Activated CD8-positive, alpha-beta T cell treated with anti-CD3 and anti-CD28 coated beads for 36 hours (primary cell): Measurements from ENCODE around the gene KDM5B. TPM values are rescaled to one million over a fixed set of nuclear protein-coding genes. Genes with fewer than 3 reads are reported as not detected.
A peak's percentile ranks its signal among the peaks of the same experiment; 100 is the strongest.

Experiments
- ATAC-seq: fragments of 200-7000 bp; cut with Tn5 transposase; one replicate; pipeline ENCODE4 v1.10.0; 2021; ENCODE audit warnings: mild to moderate bottlenecking, moderate library complexity
- CTCF ChIA-PET: fragments of 350-600 bp; sonication (Branson Sonifier 250); formaldehyde crosslinking; loops from one replicate; lab custom pipeline; 2021; ENCODE audit warnings: antibody characterized with exemption; lab: Charles Lee
- POLR2A ChIA-PET: fragments of 350-600 bp; sonication (Branson Sonifier 250); formaldehyde crosslinking; loops from one replicate; lab custom pipeline; 2021; ENCODE audit warnings: antibody characterized with exemption; lab: Charles Lee
- DNase-seq: peaks from one replicate; pipeline ENCODE4 v3.0.0-alpha.2; 2020
- H3K27ac Mint-ChIP-seq: one replicate; pipeline ENCODE4 v1.8.0; 2021; ENCODE audit warnings: mild to moderate bottlenecking, mixed read lengths
- H3K27me3 Mint-ChIP-seq: one replicate; pipeline ENCODE4 v1.8.0; 2021; ENCODE audit warnings: mixed read lengths
- H3K36me3 Mint-ChIP-seq: one replicate; pipeline ENCODE4 v1.8.0; 2021; ENCODE audit warnings: low read depth, mixed read lengths
- H3K4me1 Mint-ChIP-seq: one replicate; pipeline ENCODE4 v1.8.0; 2021; ENCODE audit warnings: low read depth, mixed read lengths
- H3K4me3 Mint-ChIP-seq: one replicate; pipeline ENCODE4 v1.8.0; 2021; ENCODE audit warnings: mild to moderate bottlenecking, moderate library complexity, mixed read lengths
- H3K9me3 Mint-ChIP-seq: one replicate; pipeline ENCODE4 v1.8.0; 2021; ENCODE audit warnings: mixed read lengths
- intact Hi-C: fragments of 100-400 bp; cut with micrococcal nuclease; formaldehyde crosslinking; loops from one replicate; pipeline ENCODE4 v1.10.0; 2022
- total RNA-seq, 2 experiments: library from RNA; stranded (reverse); gene quantifications; one replicate each; pipeline ENCODE4 v1.2.3, GENCODE V29; 2021
- TF ChIP-seq, protein P1 (sequence below): fragments of 200-600 bp; IDR thresholded peaks from one replicate; pipeline ENCODE4 v1.8.0; 2022; ENCODE audit warnings: antibody characterized with exemption, mild to moderate bottlenecking

KDM5B gene
- 10 to 100 TPM; 54.8 to 60.3 TPM for total RNA-seq

- H3K36me3 Mint-ChIP-seq, result peaks cover 5% of the 10 kb centered on the region
- no peaks in the 10 kb centered on the region for H3K9me3 Mint-ChIP-seq
- TF ChIP-seq, protein P1, sequence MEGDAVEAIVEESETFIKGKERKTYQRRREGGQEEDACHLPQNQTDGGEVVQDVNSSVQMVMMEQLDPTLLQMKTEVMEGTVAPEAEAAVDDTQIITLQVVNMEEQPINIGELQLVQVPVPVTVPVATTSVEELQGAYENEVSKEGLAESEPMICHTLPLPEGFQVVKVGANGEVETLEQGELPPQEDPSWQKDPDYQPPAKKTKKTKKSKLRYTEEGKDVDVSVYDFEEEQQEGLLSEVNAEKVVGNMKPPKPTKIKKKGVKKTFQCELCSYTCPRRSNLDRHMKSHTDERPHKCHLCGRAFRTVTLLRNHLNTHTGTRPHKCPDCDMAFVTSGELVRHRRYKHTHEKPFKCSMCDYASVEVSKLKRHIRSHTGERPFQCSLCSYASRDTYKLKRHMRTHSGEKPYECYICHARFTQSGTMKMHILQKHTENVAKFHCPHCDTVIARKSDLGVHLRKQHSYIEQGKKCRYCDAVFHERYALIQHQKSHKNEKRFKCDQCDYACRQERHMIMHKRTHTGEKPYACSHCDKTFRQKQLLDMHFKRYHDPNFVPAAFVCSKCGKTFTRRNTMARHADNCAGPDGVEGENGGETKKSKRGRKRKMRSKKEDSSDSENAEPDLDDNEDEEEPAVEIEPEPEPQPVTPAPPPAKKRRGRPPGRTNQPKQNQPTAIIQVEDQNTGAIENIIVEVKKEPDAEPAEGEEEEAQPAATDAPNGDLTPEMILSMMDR, result no peak
- peak; percentile 53 for ATAC-seq
- peak; percentile 81 for DNase-seq
- peak within 1 kb of the TSS; percentile 80 for H3K4me3 Mint-ChIP-seq
- intact Hi-C loops, result no loop called here
- peak within 1 kb of the TSS; percentile 76 for H3K27ac Mint-ChIP-seq
- ChIA-PET POLR2A (interaction anchor here (0.8 to 1.2 kb wide), 3 partner anchors 9 to 115 kb away, joined by 3 read pairs; no protein-coding TSS in a partner anchor), CTCF (interaction anchor here (1.0 kb wide), 1 partner anchor 459 kb away, joined by 3 read pairs; no protein-coding TSS in a partner anchor)
- H3K27me3 Mint-ChIP-seq, result peaks cover 9% of the 10 kb centered on the region
- peaks cover 63% of the 10 kb centered on the region for H3K4me1 Mint-ChIP-seq
Observed at GRCh38 chr1:202807926-202808757, at the start of gene KDM5B. Gene KDM5B, minus strand, starts transcription at chr1:202808421. Its CDS starts 116 bp downstream, at chr1:202808305.

- no peaks in the 10 kb centered on the region for H3K9me3 Mint-ChIP-seq
- no peaks in the 10 kb centered on the region for H3K36me3 Mint-ChIP-seq
- ChIA-PET CTCF (interaction anchor here (0.6 kb wide), 1 partner anchor 54 kb away, joined by 3 read pairs; no protein-coding TSS in a partner anchor), POLR2A (no interaction called here)
- no peak overlapping the region for H3K4me3 Mint-ChIP-seq
- ATAC-seq (no peak), DNase-seq (no peak)
- H3K27me3 Mint-ChIP-seq, result peaks cover 18% of the 10 kb centered on the region
- no peak overlapping the region for H3K27ac Mint-ChIP-seq
- intact Hi-C loops, result no loop called here
- TF ChIP-seq, protein P1, result no peak
- peaks cover 3% of the 10 kb centered on the region for H3K4me1 Mint-ChIP-seq
Observed at GRCh38 chr1:202857136-202857610, 49.0 kb upstream of the KDM5B start.

DNA sequence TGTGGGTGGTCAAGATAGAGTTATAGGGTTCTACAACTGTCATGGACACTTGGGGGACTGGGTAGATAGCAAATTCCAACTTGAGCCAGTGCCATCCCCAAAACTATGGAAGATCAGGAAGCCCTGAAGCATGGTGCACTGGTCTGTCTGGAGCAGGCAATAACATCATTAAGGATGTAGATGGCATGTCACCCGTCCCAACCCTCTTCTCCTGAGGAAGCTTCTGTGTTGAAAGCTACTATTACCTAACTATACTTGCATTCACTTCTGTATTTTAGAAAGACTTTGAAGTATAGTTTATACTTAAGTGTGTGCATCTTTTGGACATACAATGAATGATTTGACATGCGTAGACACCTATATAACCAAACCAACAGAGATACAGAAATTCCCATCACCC, 47.8 kb upstream of the KDM5B start:
- ChIA-PET CTCF (no interaction called here), POLR2A (no interaction called here)
- Mint-ChIP-seq H3K9me3 (no peaks in the 10 kb centered on the region), H3K4me1 (no peaks in the 10 kb centered on the region), H3K27ac (no peak overlapping the region), H3K36me3 (no peaks in the 10 kb centered on the region), H3K27me3 (peaks cover 11% of the 10 kb centered on the region), H3K4me3 (no peak overlapping the region)
- DNase-seq, result no peak
- TF ChIP-seq, protein P1, result no peak
- intact Hi-C loops, result no loop called here
- no peak for ATAC-seq

DNA sequence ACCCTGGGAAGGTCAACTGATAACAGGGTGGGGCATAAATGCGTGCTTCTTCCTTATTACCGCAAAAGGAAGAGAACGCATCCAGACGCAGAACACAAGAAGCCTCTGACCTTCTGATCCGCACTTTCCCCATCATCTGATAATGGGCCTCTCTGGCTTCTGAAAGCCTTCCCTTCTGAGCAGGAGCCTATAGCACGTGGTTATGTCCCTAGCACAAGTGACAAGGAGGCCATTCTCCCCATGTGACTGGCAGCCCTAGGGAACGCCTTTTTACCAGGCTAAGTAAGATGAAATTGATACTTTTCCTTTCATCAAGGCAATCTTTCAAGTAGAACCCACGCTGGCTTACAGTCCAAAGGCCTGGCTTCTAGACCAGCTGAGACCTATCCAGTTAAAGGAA, 46.6 kb upstream of the KDM5B start:
- no peak overlapping the region for H3K4me3 Mint-ChIP-seq
- DNase-seq (no peak), ATAC-seq (no peak)
- H3K36me3 Mint-ChIP-seq, result no peaks in the 10 kb centered on the region
- ChIA-PET CTCF (interaction anchor here (2.9 to 4.4 kb wide), 2 partner anchors 18 to 104 kb away, joined by 9 to 25 read pairs; no protein-coding TSS in a partner anchor), POLR2A (no interaction called here)
- TF ChIP-seq, protein P1, result no peak
- intact Hi-C loops, result loop anchor here (5.0 kb wide), 1 partner anchor 102 kb away; no protein-coding TSS in a partner anchor
- no peaks in the 10 kb centered on the region for H3K4me1 Mint-ChIP-seq
- H3K27ac Mint-ChIP-seq, result no peak overlapping the region
- no peaks in the 10 kb centered on the region for H3K9me3 Mint-ChIP-seq
- H3K27me3 Mint-ChIP-seq, result peaks cover 7% of the 10 kb centered on the region
